ENCODE data around the gene MCC. TPM values are rescaled to one million over a fixed set of nuclear protein-coding genes. Genes with fewer than 3 reads are reported as not detected.

Gene MCC
- total RNA-seq: 10 to 100 TPM; 20.0 to 47.3 TPM
- polyA plus RNA-seq: 1 to 10 TPM; 9.0 to 9.4 TPM

GRCh38 chr5:113487781-113488644 is at the start of gene MCC:
Gene MCC, minus strand, starts transcription at chr5:113488453.
- H3K9me3 ChIP-seq (ENCODE audit: control insufficient read depth in 4 of 4, low read length in 3 of 4): peaks cover 0 to 23% (median 7%) of the 10 kb centered on the region in 4 donors
- H3K9ac ChIP-seq (ENCODE audit: low read depth in 1 of 2, low read length in 2 of 2): no peak within 1 kb of the TSS
- H3K4me3 ChIP-seq (ENCODE audit: low read depth in 1 of 3, low read length in 3 of 3): peak within 1 kb of the TSS; percentile 46 to 71 (median 58)
- 2% methylated on average over 86 of the region's 86 CpGs for WGBS
- H3K36me3 ChIP-seq (ENCODE audit: control insufficient read depth in 4 of 4, insufficient read depth in 3 of 4, low read depth in 1 of 4, low read length in 3 of 4): no peaks in the 10 kb centered on the region
- peaks cover 6 to 18% (median 13%) of the 10 kb centered on the region in 4 donors for H3K4me1 ChIP-seq (ENCODE audit: control insufficient read depth in 4 of 4, insufficient read depth in 4 of 4, low read length in 3 of 4)
- TF ChIP-seq JUND (IDR thresholded peaks at IDR 0.05) (no peak), ATF3 (IDR thresholded peaks at IDR 0.05) (no peak), FOXA1 (IDR thresholded peaks at IDR 0.05) (no peak), TAF1 (conservative IDR thresholded peaks at IDR 0.05) (no peak), RXRA (IDR thresholded peaks at IDR 0.05) (no peak), SP1 (IDR thresholded peaks at IDR 0.05) (no peak), HNF4A (conservative IDR thresholded peaks at IDR 0.05) (no peak), NR2F2 (IDR thresholded peaks at IDR 0.05) (no peak), CTCF (IDR thresholded peaks at IDR 0.05; ENCODE audit: low read depth, low read length, missing input control) (no peak), HNF4G (IDR thresholded peaks at IDR 0.05) (no peak)
- peak; percentile 41 for DNase-seq (ENCODE audit: low spot score)
- H3K27ac ChIP-seq (ENCODE audit: low read depth in 1 of 2, low read length in 2 of 2): no peak within 1 kb of the TSS
- peaks cover 2 to 6% (median 4%) of the 10 kb centered on the region in 4 donors for H3K27me3 ChIP-seq (ENCODE audit: control insufficient read depth in 4 of 4, insufficient read depth in 4 of 4, low read length in 3 of 4)

GRCh38 chr5:113531481-113532159 is 43.4 kb upstream of the MCC start:
- Histone ChIP-seq H3K4me1 (ENCODE audit: control insufficient read depth in 4 of 4, insufficient read depth in 4 of 4, low read length in 3 of 4) (no peaks in the 10 kb centered on the region), H3K9ac (ENCODE audit: low read depth in 1 of 2, low read length in 2 of 2) (no peak overlapping the region), H3K27ac (ENCODE audit: low read depth in 1 of 2, low read length in 2 of 2) (no peak overlapping the region), H3K4me3 (ENCODE audit: low read depth in 1 of 3, low read length in 3 of 3) (no peak overlapping the region), H3K36me3 (ENCODE audit: control insufficient read depth in 4 of 4, insufficient read depth in 3 of 4, low read depth in 1 of 4, low read length in 3 of 4) (peaks cover 0 to 18% (median 13%) of the 10 kb centered on the region in 4 donors), H3K27me3 (ENCODE audit: control insufficient read depth in 4 of 4, insufficient read depth in 4 of 4, low read length in 3 of 4) (no peaks in the 10 kb centered on the region), H3K9me3 (ENCODE audit: control insufficient read depth in 4 of 4, low read length in 3 of 4) (no peaks in the 10 kb centered on the region)
- 97% methylated on average over 2 of the region's 2 CpGs for WGBS
- DNase-seq (ENCODE audit: low spot score): no peak
- TF ChIP-seq SP1 (IDR thresholded peaks at IDR 0.05): no peak
- no peak for TF ChIP-seq TAF1 (conservative IDR thresholded peaks at IDR 0.05)

GRCh38 chr5:113527746-113528145 is 39.5 kb upstream of the MCC start:
- H3K4me3 ChIP-seq (ENCODE audit: low read depth in 1 of 3, low read length in 3 of 3): no peak overlapping the region
- 98% methylated on average over 5 of the region's 5 CpGs for WGBS
- no peaks in the 10 kb centered on the region for H3K27me3 ChIP-seq (ENCODE audit: control insufficient read depth in 4 of 4, insufficient read depth in 4 of 4, low read length in 3 of 4)
- H3K9ac ChIP-seq (ENCODE audit: low read depth in 1 of 2, low read length in 2 of 2): no peak overlapping the region
- H3K36me3 ChIP-seq (ENCODE audit: control insufficient read depth in 4 of 4, insufficient read depth in 3 of 4, low read depth in 1 of 4, low read length in 3 of 4): peaks cover 0 to 8% (median under 1%) of the 10 kb centered on the region in 4 donors
- DNase-seq (ENCODE audit: low spot score): no peak
- no peaks in the 10 kb centered on the region for H3K9me3 ChIP-seq (ENCODE audit: control insufficient read depth in 4 of 4, low read length in 3 of 4)
- no peaks in the 10 kb centered on the region for H3K4me1 ChIP-seq (ENCODE audit: control insufficient read depth in 4 of 4, insufficient read depth in 4 of 4, low read length in 3 of 4)
- H3K27ac ChIP-seq (ENCODE audit: low read depth in 1 of 2, low read length in 2 of 2): no peak overlapping the region
- TF ChIP-seq CTCF (IDR thresholded peaks at IDR 0.05; ENCODE audit: low read depth, low read length, missing input control) (no peak), EGR1 (IDR thresholded peaks at IDR 0.05; ENCODE audit: low read depth in 2 of 2) (no peak), FOXA1 (IDR thresholded peaks at IDR 0.05) (no peak), ATF3 (IDR thresholded peaks at IDR 0.05) (no peak), ZBTB33 (IDR thresholded peaks at IDR 0.05) (no peak), SP1 (IDR thresholded peaks at IDR 0.05) (no peak), RXRA (IDR thresholded peaks at IDR 0.05) (no peak), HNF4A (conservative IDR thresholded peaks at IDR 0.05) (no peak), REST (IDR thresholded peaks at IDR 0.05) (no peak), JUND (IDR thresholded peaks at IDR 0.05) (no peak), TAF1 (conservative IDR thresholded peaks at IDR 0.05) (no peak)

Data from liver (tissue), 9 donors.